GM21360 (cell line): ENCODE data around the gene SLC29A3.

Experiments
- ATAC-seq: cut with Tn5 transposase; IDR thresholded peaks from one replicate; pipeline ENCODE4 v1.9.1; 2021; ENCODE audit warnings: mild to moderate bottlenecking, moderate library complexity; ENCODE audit not compliant: unreplicated experiment

Gene SLC29A3

GRCh38 chr10:71320592-71320991 is 1.5 kb downstream of the SLC29A3 start:
- ATAC-seq = no peak

- no peak for ATAC-seq
These were observed 2.3 kb downstream of the SLC29A3 start for GRCh38 chr10:71321386-71321785.

- ATAC-seq = no peak
These were observed 4.3 kb downstream of the SLC29A3 start for GRCh38 chr10:71323407-71323806.

- ATAC-seq = no peak
These were observed 5.7 kb downstream of the SLC29A3 start for GRCh38 chr10:71324743-71325142.

- no peak for ATAC-seq
These were observed 6.2 kb downstream of the SLC29A3 start for GRCh38 chr10:71325267-71325666.

- no peak for ATAC-seq
These were observed 7.4 kb downstream of the SLC29A3 start for GRCh38 chr10:71326464-71326881.

GRCh38 chr10:71330789-71331404 is 11.8 kb downstream of the SLC29A3 start:
- no peak for ATAC-seq

- ATAC-seq = no peak
These were observed 12.7 kb downstream of the SLC29A3 start for GRCh38 chr10:71331736-71332135.

GRCh38 chr10:71332466-71332865 is 13.4 kb downstream of the SLC29A3 start:
- no peak for ATAC-seq

- ATAC-seq = no peak
These were observed 14.2 kb downstream of the SLC29A3 start for GRCh38 chr10:71333129-71333887.

- no peak for ATAC-seq
These were observed 15.2 kb downstream of the SLC29A3 start for GRCh38 chr10:71334221-71334791.

- ATAC-seq = no peak
These were observed 16.2 kb downstream of the SLC29A3 start for GRCh38 chr10:71335173-71335708.

GRCh38 chr10:71336632-71337031 is 17.6 kb downstream of the SLC29A3 start:
- no peak for ATAC-seq

GRCh38 chr10:71337219-71337701 is 18.2 kb downstream of the SLC29A3 start:
- no peak for ATAC-seq

- no peak for ATAC-seq
These were observed 19.9 kb downstream of the SLC29A3 start for GRCh38 chr10:71338728-71339495.

GRCh38 chr10:71339796-71340589 is 20.9 kb downstream of the SLC29A3 start:
- ATAC-seq = no peak

GRCh38 chr10:71342573-71343391 is 23.7 kb downstream of the SLC29A3 start:
- no peak for ATAC-seq

- no peak for ATAC-seq
These were observed 24.3 kb downstream of the SLC29A3 start for GRCh38 chr10:71343392-71343773.

- ATAC-seq = no peak
These were observed 25.3 kb downstream of the SLC29A3 start for GRCh38 chr10:71344154-71344925.
